ENCODE data around the gene DIPK2B.

The DIPK2B gene

GRCh38 chrX:45200741-45201234, at the start of gene DIPK2B:
Gene DIPK2B, minus strand, starts transcription at chrX:45200876. Its CDS starts 50 bp downstream, at chrX:45200826.
- no peak for DNase-seq (ENCODE audit: low read depth)

- no peak for DNase-seq (ENCODE audit: low read depth)
Measured at GRCh38 chrX:45240301-45240700, 39.6 kb upstream of the DIPK2B start.

- no peak for DNase-seq (ENCODE audit: low read depth)
Measured at GRCh38 chrX:45238489-45238888, 37.8 kb upstream of the DIPK2B start.

- no peak for DNase-seq (ENCODE audit: low read depth)
Measured at GRCh38 chrX:45233531-45233930, 32.9 kb upstream of the DIPK2B start.

GRCh38 chrX:45232139-45232538, 31.5 kb upstream of the DIPK2B start:
- no peak for DNase-seq (ENCODE audit: low read depth)

- DNase-seq (ENCODE audit: low read depth): no peak
Measured at GRCh38 chrX:45230410-45230809, 29.7 kb upstream of the DIPK2B start.

- no peak for DNase-seq (ENCODE audit: low read depth)
Measured at GRCh38 chrX:45229348-45229747, 28.7 kb upstream of the DIPK2B start.

- DNase-seq (ENCODE audit: low read depth): no peak
Measured at GRCh38 chrX:45228126-45228525, 27.4 kb upstream of the DIPK2B start.

- no peak for DNase-seq (ENCODE audit: low read depth)
Measured at GRCh38 chrX:45208121-45208856, 7.6 kb upstream of the DIPK2B start.

- no peak for DNase-seq (ENCODE audit: low read depth)
Measured at GRCh38 chrX:45202171-45202570, 1.5 kb upstream of the DIPK2B start.

GRCh38 chrX:45198706-45199105, 2.0 kb downstream of the DIPK2B start:
- DNase-seq (ENCODE audit: low read depth): no peak

GRCh38 chrX:45198301-45198700, 2.4 kb downstream of the DIPK2B start:
- no peak for DNase-seq (ENCODE audit: low read depth)

GRCh38 chrX:45196701-45197100, 4.0 kb downstream of the DIPK2B start:
- no peak for DNase-seq (ENCODE audit: low read depth)

GRCh38 chrX:45191820-45192409, 8.8 kb downstream of the DIPK2B start:
- no peak for DNase-seq (ENCODE audit: low read depth)

- DNase-seq (ENCODE audit: low read depth): no peak
Measured at GRCh38 chrX:45191383-45191782, 9.3 kb downstream of the DIPK2B start.

- DNase-seq (ENCODE audit: low read depth): no peak
Measured at GRCh38 chrX:45187731-45188130, 12.9 kb downstream of the DIPK2B start.

GRCh38 chrX:45186643-45187026, 14.0 kb downstream of the DIPK2B start:
- DNase-seq (ENCODE audit: low read depth): no peak

GRCh38 chrX:45184211-45184610, 16.5 kb downstream of the DIPK2B start:
- no peak for DNase-seq (ENCODE audit: low read depth)

GRCh38 chrX:45172890-45173289, 27.8 kb downstream of the DIPK2B start:
- DNase-seq (ENCODE audit: low read depth): no peak

- no peak for DNase-seq (ENCODE audit: low read depth)
Measured at GRCh38 chrX:45166781-45167180, 33.9 kb downstream of the DIPK2B start.

GRCh38 chrX:45165726-45166125, 35.0 kb downstream of the DIPK2B start:
- no peak for DNase-seq (ENCODE audit: low read depth)

- no peak for DNase-seq (ENCODE audit: low read depth)
Measured at GRCh38 chrX:45164995-45165394, 35.7 kb downstream of the DIPK2B start.

- DNase-seq (ENCODE audit: low read depth): no peak
Measured at GRCh38 chrX:45164021-45164621, 36.6 kb downstream of the DIPK2B start.
